GM18508 (cell line): ENCODE data around the gene SMO.
A peak's percentile ranks its signal among the peaks of the same experiment; 100 is the strongest.

Experiments
- ATAC-seq: cut with Tn5 transposase; IDR thresholded peaks from one replicate; pipeline ENCODE4 v1.9.1; 2021; ENCODE audit warnings: moderate number of reproducible peaks; ENCODE audit not compliant: insufficient read depth, unreplicated experiment

Gene SMO

DNA sequence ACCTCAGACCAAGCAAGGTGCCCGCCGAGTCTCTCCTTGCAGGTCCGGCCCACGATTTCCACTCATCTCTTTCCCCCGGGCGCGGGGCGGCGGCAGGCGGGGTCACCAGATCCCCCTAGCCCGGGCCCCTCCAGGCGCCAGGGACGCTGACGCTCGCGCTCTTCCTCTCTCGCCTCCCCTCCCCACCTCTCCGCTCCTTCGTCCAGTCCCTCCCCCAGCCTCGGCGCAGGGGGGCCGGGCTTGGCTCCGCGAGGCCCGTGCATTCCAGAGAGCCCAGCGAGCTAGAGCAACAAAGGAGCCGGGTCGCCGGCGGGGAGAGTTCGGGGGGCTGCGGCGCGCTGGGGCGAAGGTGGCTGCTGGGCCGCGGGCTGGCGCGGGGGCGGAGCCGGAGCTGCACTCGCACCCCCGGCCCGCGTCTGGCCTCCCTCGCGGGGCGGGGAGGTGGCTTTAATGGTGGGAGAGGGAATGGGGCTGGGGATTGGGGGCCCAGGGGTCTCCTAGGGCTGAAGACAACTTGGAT, at the start of gene SMO:
Gene SMO, plus strand, starts transcription at position 262 of the 520 bp plus-strand sequence. CDS start 519 bp downstream, outside the sequence.
- no peak for ATAC-seq

DNA sequence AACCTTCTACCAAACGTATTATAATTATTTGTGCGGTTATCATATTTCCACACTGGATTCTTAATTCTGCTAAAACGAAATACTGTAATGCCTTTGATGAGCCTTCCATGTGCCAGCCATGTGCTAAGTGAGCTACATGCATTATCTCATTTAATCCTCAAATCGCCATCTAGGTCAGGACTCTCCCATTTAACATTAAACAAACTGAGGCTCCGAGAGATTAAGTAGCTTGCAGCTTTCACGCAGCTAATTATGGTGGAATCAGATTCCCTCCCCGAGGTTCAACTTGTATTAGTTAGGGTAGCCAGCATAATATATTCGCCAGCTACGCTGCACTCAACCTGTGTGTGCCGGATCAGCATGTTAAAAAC, 44.7 kb upstream of the SMO start:
- no peak for ATAC-seq

- no peak for ATAC-seq
These were observed 44.2 kb upstream of the SMO start, which contains the start of gene TSPAN33 for GRCh38 chr7:129144095-129144833. TSPAN33 (plus strand) TSS chr7:129144707; CDS start chr7:129144981, 274 bp downstream.

DNA sequence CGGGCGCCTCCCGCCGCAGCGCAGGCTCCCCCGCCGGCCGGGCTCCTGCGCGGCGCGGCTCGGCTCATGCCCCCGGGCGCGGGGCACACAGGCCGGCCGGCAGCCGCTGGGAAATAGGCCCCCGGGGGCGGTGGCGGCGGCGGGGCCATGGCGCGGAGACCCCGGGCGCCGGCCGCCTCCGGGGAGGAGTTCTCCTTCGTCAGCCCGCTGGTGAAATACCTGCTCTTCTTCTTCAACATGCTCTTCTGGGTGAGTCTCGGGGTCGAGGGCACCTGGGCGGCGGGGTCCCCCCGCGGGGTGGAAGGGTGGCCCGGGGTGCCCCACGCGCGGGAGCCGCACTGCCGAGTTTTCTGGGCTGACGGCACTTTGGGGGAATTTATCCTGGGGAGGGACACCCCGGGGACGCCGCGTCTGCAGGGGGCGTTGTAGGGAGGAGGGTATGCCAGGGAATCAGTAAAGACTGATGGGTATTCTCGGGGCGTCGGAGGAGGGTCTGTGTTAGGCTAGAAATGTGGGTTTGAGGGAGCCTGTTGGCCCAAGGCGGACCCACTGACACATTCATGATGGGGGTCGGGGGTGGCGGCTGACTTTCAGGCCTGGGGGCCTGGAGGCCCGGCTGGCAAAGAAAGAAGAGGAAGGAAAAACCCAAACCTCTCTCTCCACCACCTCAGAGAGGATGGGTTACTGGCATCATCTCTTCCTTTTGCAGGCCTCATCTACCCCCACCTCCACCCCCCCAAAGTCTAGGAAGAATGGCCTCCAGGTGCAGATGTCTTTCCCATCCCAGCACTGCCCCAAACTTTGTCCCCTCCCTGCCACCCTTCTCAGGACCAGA, 43.4 kb upstream of the SMO start:
- ATAC-seq, result no peak

DNA sequence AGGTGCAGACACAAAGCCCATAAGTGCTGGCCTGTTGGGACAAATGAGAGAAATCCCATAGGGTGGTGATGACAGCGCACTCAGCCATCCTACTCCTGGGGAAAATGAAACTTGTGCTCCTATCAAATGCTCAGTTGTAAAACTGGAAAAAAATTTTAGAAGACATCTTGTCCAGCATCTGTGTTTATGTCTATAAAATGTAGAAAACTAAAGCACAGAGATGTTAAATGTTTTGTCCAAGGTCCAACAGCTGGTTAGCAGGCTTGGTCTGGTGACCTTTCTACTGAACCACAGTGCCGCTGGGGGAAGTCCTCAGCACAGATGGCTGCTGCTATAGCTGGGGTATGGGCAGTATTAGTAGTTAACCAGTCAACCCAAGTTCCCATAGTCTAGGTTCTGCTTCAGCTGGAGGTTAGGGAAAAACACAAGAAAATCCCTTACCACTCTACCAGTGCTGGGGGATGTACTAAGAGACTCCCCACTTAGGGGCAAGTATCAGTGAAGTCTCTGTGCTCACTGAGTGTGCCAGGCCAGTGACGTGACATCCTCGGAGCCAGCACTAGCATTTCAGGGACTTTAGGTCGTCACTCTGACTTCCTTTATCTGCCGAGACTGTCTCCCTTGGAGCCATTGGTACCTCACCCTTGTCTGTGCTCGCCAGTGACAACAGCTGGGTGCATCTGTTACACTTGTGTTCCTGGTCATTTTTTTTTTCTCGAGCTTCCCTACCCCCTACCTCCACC, 42.0 kb upstream of the SMO start:
- peak; percentile 66 for ATAC-seq

DNA sequence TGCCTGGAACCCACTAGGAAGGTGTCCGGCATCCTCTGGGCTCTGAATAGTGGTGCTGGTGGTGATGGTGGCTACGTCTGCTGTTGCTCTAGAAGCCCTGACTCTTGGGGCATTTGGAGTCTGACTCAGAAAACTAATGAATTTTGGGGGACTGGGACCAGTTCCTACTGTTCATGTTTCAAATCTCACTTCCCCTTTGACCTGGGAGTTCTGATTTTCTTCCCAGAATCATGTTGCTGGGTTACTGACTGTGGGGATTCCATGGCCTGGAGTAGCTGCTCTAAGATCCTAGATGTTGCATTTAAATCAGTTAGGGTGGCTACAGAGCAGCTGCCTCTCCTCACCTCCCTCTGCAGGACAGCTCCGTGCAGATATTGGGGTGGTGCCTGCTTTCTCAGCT, 40.7 kb upstream of the SMO start:
- no peak for ATAC-seq

DNA sequence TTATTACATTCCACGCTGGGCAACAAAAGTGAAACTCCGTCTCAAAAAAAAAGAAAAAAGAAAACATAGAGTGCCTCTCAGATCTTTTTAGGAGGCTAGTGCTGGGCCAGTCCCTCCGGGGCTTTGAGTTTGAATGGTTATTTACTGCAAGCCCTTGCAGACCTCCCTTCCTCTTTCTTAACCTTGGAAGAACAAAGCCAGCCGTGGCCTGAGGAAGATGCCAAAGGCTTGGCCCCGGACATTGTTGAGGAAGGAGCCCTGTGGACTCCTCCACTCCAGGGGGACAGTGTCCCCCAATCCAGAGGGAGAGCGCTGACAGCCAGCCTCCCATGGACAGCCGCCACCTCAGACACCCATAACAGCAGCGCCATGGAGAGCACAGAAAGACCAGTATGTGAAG, 38.9 kb upstream of the SMO start:
- no peak for ATAC-seq

DNA sequence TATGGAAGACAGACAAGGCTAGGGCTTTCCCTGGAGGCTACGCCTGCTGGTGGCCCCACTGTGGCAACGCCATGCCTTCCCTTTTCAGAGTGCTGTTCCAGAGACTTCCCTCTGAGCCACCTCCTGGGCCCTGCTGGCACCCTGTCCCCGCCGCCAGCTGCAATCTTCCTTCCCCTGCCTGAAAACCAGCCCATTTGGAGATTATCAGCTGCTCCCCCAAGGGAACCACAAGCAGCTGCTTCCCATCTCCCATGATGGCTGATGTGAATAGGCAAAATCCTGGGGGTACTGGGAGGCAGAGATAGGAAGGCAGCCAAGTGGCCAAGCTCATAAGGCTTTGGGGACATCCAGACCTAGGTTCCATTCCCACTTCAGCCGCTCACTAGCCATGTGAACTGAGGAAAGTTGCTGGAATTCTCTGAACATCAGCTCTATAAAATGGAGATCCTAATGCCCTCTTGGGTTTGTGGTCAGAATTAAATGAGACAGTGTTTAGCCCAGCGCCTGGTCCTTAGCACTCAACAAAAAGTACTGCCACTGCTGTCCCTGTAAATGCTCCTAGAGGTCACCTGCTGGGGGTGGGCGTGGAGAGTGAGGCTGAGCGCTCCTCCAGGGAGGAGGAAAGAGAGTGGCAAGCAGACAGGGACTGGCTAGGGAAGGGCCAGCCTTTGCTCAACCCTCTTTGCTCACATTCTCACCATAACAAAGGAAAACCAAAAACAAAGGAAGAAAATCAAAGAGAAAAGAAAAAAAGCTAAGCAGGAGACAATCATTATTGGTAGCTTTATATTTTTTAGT, 38.0 kb upstream of the SMO start:
- no peak for ATAC-seq

GRCh38 chr7:129157651-129158050, 30.8 kb upstream of the SMO start:
- ATAC-seq, result no peak

DNA sequence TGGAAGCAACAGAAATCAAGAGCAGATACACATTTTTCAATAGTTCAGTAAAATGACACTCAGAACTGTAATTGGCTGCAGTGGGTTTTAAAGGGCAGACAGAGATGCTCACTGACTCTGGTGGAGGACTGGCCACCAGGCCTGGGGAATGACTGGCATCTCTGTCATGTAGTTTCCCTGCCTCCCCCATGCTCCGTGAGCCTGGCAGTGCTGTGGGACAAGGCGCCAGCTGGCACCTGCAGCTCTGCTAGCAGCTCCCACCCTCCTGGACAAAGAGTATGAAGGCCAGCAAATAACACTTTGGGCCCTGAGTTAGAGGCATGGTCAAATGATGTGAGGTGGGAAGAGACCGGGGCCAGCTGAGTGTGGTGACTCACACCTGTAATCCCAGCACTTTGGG, 28.9 kb upstream of the SMO start:
- no peak for ATAC-seq

GRCh38 chr7:129160161-129160905, 28.1 kb upstream of the SMO start:
- ATAC-seq, result no peak

GRCh38 chr7:129161524-129162225, 26.8 kb upstream of the SMO start:
- ATAC-seq, result no peak

DNA sequence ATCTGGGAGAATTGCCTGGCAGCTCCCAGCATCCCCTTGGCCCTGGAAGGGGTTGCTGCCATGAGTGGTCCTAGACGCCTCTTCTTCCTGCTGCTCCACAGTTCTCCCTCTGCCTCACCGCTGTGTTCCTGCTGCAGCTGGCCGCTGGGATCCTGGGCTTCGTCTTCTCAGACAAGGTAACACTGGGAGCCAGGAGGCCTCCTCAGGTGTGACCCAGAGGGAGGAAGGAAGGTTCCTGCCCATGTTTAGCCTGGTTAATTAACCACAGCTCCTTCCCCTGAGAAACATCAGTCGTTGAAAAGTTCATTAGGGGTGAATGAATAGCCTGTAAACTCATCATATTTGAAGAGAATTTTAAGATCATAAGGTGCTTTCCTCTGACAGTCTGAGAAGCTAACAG, 25.7 kb upstream of the SMO start:
- ATAC-seq, result no peak

- ATAC-seq, result no peak
These were observed 24.4 kb upstream of the SMO start for GRCh38 chr7:129163875-129164544.

GRCh38 chr7:129166745-129167144, 21.7 kb upstream of the SMO start:
- no peak for ATAC-seq

DNA sequence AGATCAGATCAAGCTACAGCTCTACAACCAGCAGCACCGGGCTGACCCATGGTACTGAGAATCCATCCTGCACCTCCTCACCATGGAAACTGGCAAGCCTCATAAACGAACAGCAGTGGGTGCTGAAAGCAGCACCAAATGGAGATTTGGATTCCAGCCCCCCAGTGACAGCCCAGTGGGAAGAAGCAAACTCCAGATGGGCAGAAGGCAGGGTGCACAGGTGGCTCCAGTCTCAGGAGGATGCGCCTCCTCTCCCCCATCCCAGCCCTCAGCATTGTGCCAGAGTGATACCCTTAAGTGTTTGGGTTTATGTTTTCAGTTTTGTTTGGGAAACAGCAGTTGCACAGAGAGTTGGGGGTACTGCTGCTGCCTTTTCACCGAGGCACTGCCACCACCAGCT, 20.6 kb upstream of the SMO start:
- ATAC-seq, result no peak

DNA sequence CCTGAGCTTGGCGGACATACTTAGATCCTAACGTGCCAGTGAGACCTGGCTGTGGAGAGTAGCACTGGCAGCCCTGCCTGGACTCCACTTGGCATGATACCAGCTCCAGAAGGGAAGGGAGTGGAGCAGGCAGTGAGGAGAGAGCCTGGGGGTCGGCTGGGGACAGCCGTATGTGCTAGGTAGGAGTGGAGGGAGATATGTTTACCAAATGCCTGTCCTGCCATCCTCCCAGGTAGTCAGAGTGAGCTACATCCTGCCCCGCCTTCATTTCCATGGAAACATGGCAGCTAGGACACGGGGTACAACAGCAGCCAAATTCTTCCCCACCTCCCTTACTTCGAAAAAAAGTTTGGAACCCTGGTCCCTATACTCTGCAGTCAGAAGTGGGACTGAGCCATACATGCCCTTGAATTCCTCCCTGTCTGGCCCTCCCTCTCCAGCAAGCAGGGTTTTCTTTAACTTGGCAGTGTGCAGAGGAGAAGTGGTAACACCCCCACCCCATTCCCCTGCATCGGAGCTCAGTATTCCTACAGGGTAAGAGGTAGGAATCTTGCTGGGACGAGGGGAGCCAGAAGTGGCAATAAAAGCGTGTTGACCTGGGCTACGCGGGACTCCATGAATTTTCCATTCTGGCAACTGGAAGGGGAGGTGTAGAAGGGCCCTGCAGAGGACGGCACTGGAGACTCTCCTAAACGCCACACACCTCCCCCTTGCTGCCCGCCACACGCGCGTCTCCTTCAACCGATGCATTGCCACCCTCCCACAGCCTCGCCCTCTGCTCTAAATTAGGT, 20.0 kb upstream of the SMO start:
- no peak for ATAC-seq
